Measurements from ENCODE around the gene LRRC26. TPM values are rescaled to one million over a fixed set of nuclear protein-coding genes. Genes with fewer than 3 reads are reported as not detected.

LRRC26 gene
- total RNA-seq, 4 donors from 2014 or later, result not detected

DNA sequence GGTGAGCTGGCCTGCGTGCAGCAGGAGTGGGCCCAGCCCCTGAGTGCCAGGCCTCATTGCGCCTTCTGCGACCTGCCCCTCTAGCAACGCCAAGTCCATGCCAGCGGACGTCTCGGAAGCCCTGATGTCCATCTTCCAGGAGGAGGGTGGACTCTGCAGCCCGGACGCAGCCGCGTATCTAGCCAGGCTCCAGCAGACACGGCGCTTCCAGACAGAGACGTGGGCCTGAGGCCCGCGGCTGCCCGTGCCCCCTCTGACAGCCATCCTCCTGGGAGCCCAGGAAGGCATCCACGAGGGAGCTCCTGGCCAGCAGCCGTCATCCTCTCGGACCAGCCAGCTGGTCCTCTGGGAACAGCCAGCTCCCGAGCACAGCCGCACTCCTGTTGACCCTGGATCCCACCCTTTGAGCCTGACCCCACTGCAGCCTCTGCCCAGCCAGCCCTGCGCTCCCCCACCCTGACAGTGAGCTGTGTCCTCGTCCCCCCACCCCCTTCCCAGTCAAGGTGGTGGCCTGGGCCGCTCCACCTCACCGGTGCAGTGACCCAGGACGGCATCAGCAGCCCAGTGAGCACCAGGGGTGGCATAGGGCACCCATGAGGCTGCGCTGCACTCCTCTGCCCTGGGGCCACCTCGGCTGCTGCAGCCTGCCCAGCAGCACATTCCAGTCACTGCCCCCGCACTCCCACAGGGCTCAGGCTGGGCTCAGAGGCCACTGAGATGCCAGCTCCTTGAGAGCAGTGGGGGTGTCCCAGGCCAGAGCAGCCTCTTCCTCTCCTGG is 46.5 kb upstream of the LRRC26 start:
- H3K27ac ChIP-seq, result no peak overlapping the region
- TF ChIP-seq POLR2A (IDR thresholded peaks at IDR 0.05) (no peak), CTCF (IDR thresholded peaks at IDR 0.05) (no peak)
- intact Hi-C loops (cut with DNase I), result no loop called here
- no peak for DNase-seq
- no peak overlapping the region for H3K4me3 ChIP-seq (replicated peaks in 1 of 3)
- 92 to 94% methylated on average over 12 to 23 of the region's 30 CpGs for WGBS, 2 donors
- no peaks in the 10 kb centered on the region for H3K27me3 ChIP-seq
- H3K4me1 ChIP-seq, result peaks cover 0 to 4% of the 10 kb centered on the region in 2 donors
- H3K36me3 ChIP-seq, result no peaks in the 10 kb centered on the region
- H3K9me3 ChIP-seq, result no peaks in the 10 kb centered on the region

GRCh38 chr9:137215196-137215986 is 45.5 kb upstream of the LRRC26 start:
- intact Hi-C loops (cut with DNase I), result no loop called here
- no peaks in the 10 kb centered on the region for H3K27me3 ChIP-seq
- 90 to 95% methylated on average over 6 to 11 of the region's 22 CpGs for WGBS, 2 donors
- no peaks in the 10 kb centered on the region for H3K9me3 ChIP-seq
- H3K27ac ChIP-seq, result no peak overlapping the region
- TF ChIP-seq POLR2A (IDR thresholded peaks at IDR 0.05) (no peak), CTCF (IDR thresholded peaks at IDR 0.05) (no peak)
- H3K36me3 ChIP-seq, result no peaks in the 10 kb centered on the region
- H3K4me1 ChIP-seq, result peaks cover 0 to 2% of the 10 kb centered on the region in 2 donors
- DNase-seq, result no peak
- no peak overlapping the region for H3K4me3 ChIP-seq (replicated peaks in 1 of 3)

DNA sequence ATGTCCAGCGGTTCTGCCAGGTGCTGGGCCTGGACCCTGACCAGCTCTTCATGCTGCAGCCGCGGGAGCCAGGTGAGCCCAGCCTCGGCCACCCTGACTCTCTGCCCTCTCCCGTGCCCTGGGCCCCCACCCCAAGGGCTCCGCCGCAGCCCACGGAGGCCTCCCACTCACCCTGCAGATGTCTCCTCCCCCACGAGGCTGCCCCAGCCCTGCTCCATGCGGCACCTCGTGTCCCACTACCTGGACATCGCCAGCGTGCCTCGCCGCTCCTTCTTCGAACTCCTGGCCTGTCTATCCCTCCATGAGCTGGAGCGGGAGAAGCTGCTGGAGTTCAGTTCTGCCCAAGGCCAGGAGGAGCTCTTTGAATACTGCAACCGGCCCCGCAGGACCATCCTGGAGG is 44.8 kb upstream of the LRRC26 start:
- Histone ChIP-seq H3K4me3 (replicated peaks in 1 of 3) (no peak overlapping the region), H3K4me1 (peaks cover 0 to 2% of the 10 kb centered on the region in 2 donors), H3K27me3 (no peaks in the 10 kb centered on the region), H3K36me3 (no peaks in the 10 kb centered on the region), H3K9me3 (no peaks in the 10 kb centered on the region), H3K27ac (no peak overlapping the region)
- TF ChIP-seq CTCF (IDR thresholded peaks at IDR 0.05) (no peak), POLR2A (IDR thresholded peaks at IDR 0.05) (no peak)
- no peak for DNase-seq
- intact Hi-C loops (cut with DNase I), result no loop called here
- 95% methylated on average over 16 to 19 of the region's 19 CpGs for WGBS, 2 donors

DNA sequence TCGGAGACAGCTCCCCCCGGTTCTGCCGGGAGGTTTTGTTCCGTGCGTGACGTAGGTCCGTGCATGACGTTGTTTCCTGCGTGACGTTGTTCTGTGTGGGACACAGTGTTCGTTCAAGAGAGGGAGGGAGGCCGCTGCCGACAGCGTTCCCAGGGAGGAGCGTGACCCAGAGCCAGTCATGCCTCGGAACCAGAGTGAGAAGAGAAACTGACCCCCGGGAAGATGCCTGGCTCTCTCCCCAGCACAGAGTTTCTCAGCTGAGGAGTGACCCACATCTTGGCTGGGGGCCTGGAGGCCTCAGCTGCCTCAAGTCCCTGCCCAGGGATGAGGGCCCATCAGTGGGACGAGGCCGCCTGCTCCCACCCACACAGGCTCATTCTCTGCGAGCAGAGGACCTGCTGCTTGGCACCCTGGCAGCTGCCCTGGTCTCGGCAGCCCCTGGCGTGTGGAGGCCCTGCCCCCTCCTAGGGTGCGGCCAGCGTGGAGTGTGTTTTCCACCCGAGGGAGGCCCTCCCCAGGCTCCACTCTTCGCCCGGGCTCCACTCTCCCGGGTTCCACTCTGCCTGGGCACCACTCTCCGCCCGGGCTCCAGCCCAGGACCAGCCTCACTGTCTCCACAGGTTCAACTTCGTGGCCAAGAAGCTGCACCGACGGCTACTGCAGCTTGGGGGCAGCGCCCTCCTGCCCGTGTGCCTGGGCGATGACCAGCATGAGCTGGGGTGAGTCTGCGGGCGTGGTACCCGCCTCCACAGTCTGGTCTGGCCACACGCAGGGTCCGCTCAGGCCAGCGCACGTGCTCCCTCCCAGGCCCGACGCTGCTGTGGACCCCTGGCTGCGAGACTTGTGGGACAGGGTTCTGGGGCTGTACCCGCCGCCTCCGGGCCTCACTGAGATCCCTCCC is 43.6 kb upstream of the LRRC26 start:
- Histone ChIP-seq H3K4me3 (replicated peaks in 1 of 3) (no peak overlapping the region), H3K27ac (no peak overlapping the region), H3K4me1 (peaks cover 0 to 2% of the 10 kb centered on the region in 2 donors), H3K9me3 (no peaks in the 10 kb centered on the region), H3K36me3 (no peaks in the 10 kb centered on the region), H3K27me3 (no peaks in the 10 kb centered on the region)
- 90 to 92% methylated on average over 27 to 38 of the region's 49 CpGs for WGBS, 2 donors
- TF ChIP-seq CTCF (IDR thresholded peaks at IDR 0.05), result no peak
- no peak for TF ChIP-seq POLR2A (IDR thresholded peaks at IDR 0.05)
- no peak for DNase-seq
- intact Hi-C loops (cut with DNase I), result no loop called here
